Ovary (tissue), 9 donors: ENCODE data around the gene MTA1. TPM values are rescaled to one million over a fixed set of nuclear protein-coding genes. Genes with fewer than 3 reads are reported as not detected.

ENCODE experiments used
- DNase-seq, 5 donors: peaks; one replicate each; pipeline ENCODE4 v3.0.0-alpha.2; 2019 to 2020
- H3K27ac ChIP-seq, 2 donors: fragments of 200-600 bp; one replicate each; pipeline versions ENCODE4 v1.5.1 to v1.8.0; 2019 to 2022
- H3K27me3 ChIP-seq: fragments of 200-600 bp; one replicate; pipeline ENCODE4 v1.8.0; 2022
- H3K36me3 ChIP-seq: fragments of 200-600 bp; sonication (generic); one replicate; pipeline ENCODE4 v1.5.1; 2019
- H3K4me1 ChIP-seq: one replicate; pipeline ENCODE4 v1.8.1; 2013; ENCODE audit warnings: mild to moderate bottlenecking, moderate library complexity; ENCODE audit not compliant: insufficient read depth
- H3K4me3 ChIP-seq: fragments of 200-600 bp; sonication (generic); one replicate; pipeline ENCODE4 v1.5.1; 2017
- H3K9me3 ChIP-seq, 2 donors: fragments of 200-600 bp in 1 of 2; sonication (generic) in 1 of 2; one replicate each; pipeline versions ENCODE4 v1.5.1 to v1.8.1; 2013 to 2019; ENCODE audit warnings: mild to moderate bottlenecking in 1 of 2, moderate library complexity in 1 of 2
- CTCF ChIP-seq, 3 donors: fragments of 450-650 bp in 2 of 3; fragments of 200-600 bp in 1 of 3; IDR thresholded peaks; one replicate each; pipeline versions ENCODE4 v1.5.1 to v1.8.0; 2016 to 2022; ENCODE audit warnings: antibody characterized with exemption in 3 of 3, mild to moderate bottlenecking in 1 of 3
- EP300 ChIP-seq: sonication (generic); formaldehyde crosslinking; IDR thresholded peaks from one replicate; pipeline ENCODE4 v1.6.1; 2017; ENCODE audit warnings: antibody characterized with exemption
- POLR2A ChIP-seq: fragments of 450-650 bp; IDR thresholded peaks from one replicate; pipeline ENCODE4 v1.6.1; 2017; ENCODE audit warnings: antibody characterized with exemption, mild to moderate bottlenecking, moderate library complexity
- WGBS, 3 donors: extraction: QIAGEN DNeasy Blood & Tissue Kit in 1 of 3; methylation state at CpG; one replicate each; pipeline versions ENCODE4 v1.1.5 to v1.1.7; 2013 to 2017; 5-methylcytosine and 5-hydroxymethylcytosine counted together
- intact Hi-C, 4 donors: fragments of 100-400 bp; cut with DNase I; formaldehyde crosslinking; loops; one replicate each; pipeline versions ENCODE4 v1.11.0 to v1.15.1; 2022 to 2023
- polyA plus RNA-seq, 2 donors: library from polyadenylated mRNA; stranded (reverse); fragments of 200-250 nt in 1 of 2; fragments of 350-450 nt in 1 of 2; fragmentation: Illumina TruSeq in 1 of 2; extraction: RNeasy Lipid Tissue Mini Kit (QIAGEN cat#74804) in 1 of 2; gene quantifications; one replicate each; pipeline ENCODE4 v1.2.3, GENCODE V29; 2013 to 2014
- total RNA-seq, 7 donors: library from RNA; depleted of rRNA in 2 of 7; stranded (reverse); fragments of >200 nt in 2 of 7; fragmentation: NEBNext Ultra II Directional in 3 of 7; extraction: Animal tissue kit (Norgen Biotek cat#: 25700) in 3 of 7; gene quantifications; one replicate each; pipeline versions ENCODE4 v1.1.0 to v1.2.4, GENCODE V29; 2016 to 2023
- donor health status: DM: no; HTN: no; CAD: no; lungs with moderate emphysema.
- donor health status: DM: no; HTN: no; CAD: no.
- donor health status: Bipolar disorder and iron deficiency.
- donor health status: DM: yes; HTN: yes; CAD: no.
- donor health status: DM: no; HTN: no; CAD: no.
- donor health status: DM: yes; HTN: yes; CAD: no.

The MTA1 gene
- total and polyA plus RNA-seq, 9 donors = 23.0 to 128 (median 104) TPM

- Histone ChIP-seq H3K36me3 (no peaks in the 10 kb centered on the region), H3K9me3 (no peaks in the 10 kb centered on the region), H3K4me1 (no peaks in the 10 kb centered on the region), H3K4me3 (no peak overlapping the region), H3K27me3 (no peaks in the 10 kb centered on the region), H3K27ac (no peak overlapping the region)
- intact Hi-C loops = loop anchor here in 1 of 4 donors (5.0 kb wide), 1 partner anchor 103 kb away; the partner anchor contains the start of gene CRIP1
- TF ChIP-seq POLR2A (no peak), CTCF (IDR thresholded peaks at IDR 0.05) (no peak), EP300 (no peak)
- peak in 1 of 5 donors; percentile 15 for DNase-seq
- WGBS, 3 donors = 91 to 95% (median 92%) methylated on average over 19 to 23 of the region's 23 CpGs
These were observed 35.5 kb upstream of the MTA1 start for GRCh38 chr14:105384041-105384557.

GRCh38 chr14:105384605-105385321 is 34.9 kb upstream of the MTA1 start:
- DNase-seq = peak in 1 of 5 donors; percentile 17
- WGBS, 3 donors = 95 to 96% (median 96%) methylated on average over 28 to 29 of the region's 29 CpGs
- no peak overlapping the region for H3K4me3 ChIP-seq
- no peak overlapping the region for H3K27ac ChIP-seq
- H3K4me1 ChIP-seq = no peaks in the 10 kb centered on the region
- H3K27me3 ChIP-seq = no peaks in the 10 kb centered on the region
- H3K9me3 ChIP-seq = no peaks in the 10 kb centered on the region
- TF ChIP-seq EP300 = no peak
- TF ChIP-seq CTCF (IDR thresholded peaks at IDR 0.05) = no peak
- no peak for TF ChIP-seq POLR2A
- intact Hi-C loops = loop anchor here in 1 of 4 donors (5.0 kb wide), 1 partner anchor 103 kb away; the partner anchor contains the start of gene CRIP1
- H3K36me3 ChIP-seq = no peaks in the 10 kb centered on the region

- 92 to 93% (median 92%) methylated on average over 19 of the region's 19 CpGs for WGBS, 3 donors
- no peak for TF ChIP-seq EP300
- TF ChIP-seq CTCF (IDR thresholded peaks at IDR 0.05) = no peak
- TF ChIP-seq POLR2A = no peak
- no peaks in the 10 kb centered on the region for H3K9me3 ChIP-seq
- H3K4me3 ChIP-seq = no peak overlapping the region
- intact Hi-C loops = no loop called here
- H3K4me1 ChIP-seq = no peaks in the 10 kb centered on the region
- H3K27ac ChIP-seq = no peak overlapping the region
- no peak for DNase-seq
- no peaks in the 10 kb centered on the region for H3K36me3 ChIP-seq
- no peaks in the 10 kb centered on the region for H3K27me3 ChIP-seq
These were observed 34.3 kb upstream of the MTA1 start for GRCh38 chr14:105385322-105385637.

GRCh38 chr14:105385698-105386365 is 33.8 kb upstream of the MTA1 start:
- Histone ChIP-seq H3K36me3 (no peaks in the 10 kb centered on the region), H3K9me3 (no peaks in the 10 kb centered on the region), H3K27ac (no peak overlapping the region), H3K4me3 (no peak overlapping the region), H3K4me1 (no peaks in the 10 kb centered on the region), H3K27me3 (no peaks in the 10 kb centered on the region)
- intact Hi-C loops = no loop called here
- TF ChIP-seq POLR2A = no peak
- DNase-seq = no peak
- WGBS, 3 donors = 86 to 93% (median 90%) methylated on average over 20 to 22 of the region's 22 CpGs
